MCF 10A (cell line): ENCODE measurements around the gene SH3D19. TPM values are rescaled to one million over a fixed set of nuclear protein-coding genes. Genes with fewer than 3 reads are reported as not detected.

ENCODE experiments used
- BruUV-seq: library from RNA; stranded (reverse); fragments of 400-500 nt; replicated peaks from 2 replicates; lab custom pipeline; 2021; lab: Mats Ljungman, UMichigan
- CTCF ChIA-PET: fragments of 300-600 bp; sonication (Branson Sonifier 250); formaldehyde crosslinking; extraction: SDS; loops from one replicate; lab custom pipeline; 2021; ENCODE audit warnings: antibody characterized with exemption, inconsistent platforms; lab: Yijun Ruan, JAX
- POLR2A ChIA-PET: fragments of 300-600, 350-650 bp; sonication (Branson Sonifier 250); formaldehyde crosslinking; extraction: SDS; loops from one replicate; lab custom pipeline; 2020; ENCODE audit warnings: antibody characterized with exemption, inconsistent platforms; lab: Yijun Ruan, JAX
- DNase-seq: peaks from one replicate; pipeline ENCODE4 v3.0.0-alpha.2; 2018; ENCODE audit not compliant: unreplicated experiment
- H3K27ac Mint-ChIP-seq: one replicate; pipeline ENCODE4 v1.8.0; 2022; ENCODE audit warnings: mild to moderate bottlenecking, low read depth, mixed read lengths; ENCODE audit not compliant: unreplicated experiment
- H3K27me3 Mint-ChIP-seq: one replicate; pipeline ENCODE4 v1.8.0; 2022; ENCODE audit warnings: mixed read lengths; ENCODE audit not compliant: insufficient read depth, unreplicated experiment
- H3K36me3 Mint-ChIP-seq: one replicate; pipeline ENCODE4 v1.8.0; 2022; ENCODE audit warnings: mild to moderate bottlenecking, moderate library complexity, mixed read lengths; ENCODE audit not compliant: insufficient read depth, unreplicated experiment
- H3K4me1 Mint-ChIP-seq: one replicate; pipeline ENCODE4 v1.8.0; 2022; ENCODE audit warnings: mixed read lengths; ENCODE audit not compliant: insufficient read depth, unreplicated experiment
- H3K4me3 Mint-ChIP-seq: one replicate; pipeline ENCODE4 v1.8.0; 2022; ENCODE audit warnings: mild to moderate bottlenecking, moderate library complexity, mixed read lengths; ENCODE audit not compliant: unreplicated experiment
- H3K9me3 Mint-ChIP-seq: one replicate; pipeline ENCODE4 v1.8.0; 2022; ENCODE audit warnings: mixed read lengths; ENCODE audit not compliant: unreplicated experiment
- intact Hi-C: fragments of 100-400 bp; cut with micrococcal nuclease; formaldehyde crosslinking; loops from 2 replicates; pipeline ENCODE4 v1.14.1; 2022
- total RNA-seq: library from RNA; stranded (reverse); gene quantifications from 2 replicates; pipeline ENCODE4 v1.2.3, GENCODE V29; 2022
- TF ChIP-seq, protein P1 (sequence below): fragments of 200-600 bp; IDR thresholded peaks from one replicate; pipeline ENCODE4 v1.8.0; 2022; ENCODE audit warnings: antibody characterized with exemption, mild to moderate bottlenecking; ENCODE audit not compliant: unreplicated experiment

SH3D19 gene
- total RNA-seq, 1 experiment from 2014 or later: 51.3 TPM

DNA sequence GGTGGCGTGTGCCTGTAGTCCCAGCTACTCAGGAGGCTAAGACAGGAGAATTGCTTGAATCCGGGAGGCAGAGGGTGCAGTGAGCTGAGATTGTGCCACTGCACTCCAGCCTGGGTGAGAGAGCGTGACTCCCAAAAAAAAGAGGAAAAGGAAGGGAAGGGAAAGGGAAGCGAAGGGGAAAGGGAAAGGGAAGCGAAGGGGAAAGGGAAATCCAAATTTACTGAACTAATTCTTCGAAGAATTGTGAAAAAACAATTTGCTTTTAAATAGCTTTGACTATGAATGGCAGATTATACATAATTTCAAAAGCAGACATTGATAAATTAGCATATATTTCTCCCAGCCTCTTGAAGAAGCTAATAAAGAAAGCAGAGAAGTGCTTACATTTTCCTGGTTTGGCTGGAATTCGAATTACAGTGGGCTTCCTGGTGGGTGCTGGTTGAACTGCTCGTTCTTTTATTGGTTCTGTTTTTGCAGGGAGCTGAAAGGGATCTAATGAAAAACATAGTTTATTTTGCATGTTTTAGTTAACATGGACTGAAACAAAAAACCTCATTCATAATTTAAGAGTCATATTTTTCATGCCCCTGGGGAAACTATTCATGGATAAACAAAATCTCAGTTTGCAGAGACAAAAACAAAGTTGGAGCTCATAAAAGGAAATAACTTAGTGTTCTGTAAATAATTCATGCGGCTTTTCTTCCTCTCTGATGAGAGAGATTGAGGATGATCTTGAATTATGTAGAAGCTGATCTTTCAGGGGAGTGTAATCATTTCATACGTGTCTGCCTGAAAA, 160.0 kb downstream of the SH3D19 start:
- no peak for DNase-seq
- H3K27me3 Mint-ChIP-seq: no peaks in the 10 kb centered on the region
- no peak overlapping the region for H3K27ac Mint-ChIP-seq
- H3K4me1 Mint-ChIP-seq: no peaks in the 10 kb centered on the region
- no TSS peak for BruUV-seq
- TF ChIP-seq, protein P1, sequence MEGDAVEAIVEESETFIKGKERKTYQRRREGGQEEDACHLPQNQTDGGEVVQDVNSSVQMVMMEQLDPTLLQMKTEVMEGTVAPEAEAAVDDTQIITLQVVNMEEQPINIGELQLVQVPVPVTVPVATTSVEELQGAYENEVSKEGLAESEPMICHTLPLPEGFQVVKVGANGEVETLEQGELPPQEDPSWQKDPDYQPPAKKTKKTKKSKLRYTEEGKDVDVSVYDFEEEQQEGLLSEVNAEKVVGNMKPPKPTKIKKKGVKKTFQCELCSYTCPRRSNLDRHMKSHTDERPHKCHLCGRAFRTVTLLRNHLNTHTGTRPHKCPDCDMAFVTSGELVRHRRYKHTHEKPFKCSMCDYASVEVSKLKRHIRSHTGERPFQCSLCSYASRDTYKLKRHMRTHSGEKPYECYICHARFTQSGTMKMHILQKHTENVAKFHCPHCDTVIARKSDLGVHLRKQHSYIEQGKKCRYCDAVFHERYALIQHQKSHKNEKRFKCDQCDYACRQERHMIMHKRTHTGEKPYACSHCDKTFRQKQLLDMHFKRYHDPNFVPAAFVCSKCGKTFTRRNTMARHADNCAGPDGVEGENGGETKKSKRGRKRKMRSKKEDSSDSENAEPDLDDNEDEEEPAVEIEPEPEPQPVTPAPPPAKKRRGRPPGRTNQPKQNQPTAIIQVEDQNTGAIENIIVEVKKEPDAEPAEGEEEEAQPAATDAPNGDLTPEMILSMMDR: no peak
- H3K9me3 Mint-ChIP-seq: no peaks in the 10 kb centered on the region
- intact Hi-C loops: no loop called here
- H3K36me3 Mint-ChIP-seq: peaks cover 54% of the 10 kb centered on the region
- ChIA-PET CTCF (interaction anchor here (0.6 kb wide), 1 partner anchor 230 kb away, joined by 4 read pairs; no protein-coding TSS in a partner anchor), POLR2A (interaction anchor here (1.2 to 1.3 kb wide), 3 partner anchors 8 to 135 kb away, joined by 3 read pairs; no protein-coding TSS in a partner anchor)
- H3K4me3 Mint-ChIP-seq: no peak overlapping the region

- peaks cover 43% of the 10 kb centered on the region for H3K36me3 Mint-ChIP-seq
- POLR2A ChIA-PET: interaction anchor here (1.2 kb wide), 1 partner anchor 42 kb away, joined by 3 read pairs; no protein-coding TSS in a partner anchor
- H3K27me3 Mint-ChIP-seq: no peaks in the 10 kb centered on the region
- H3K27ac Mint-ChIP-seq: no peak overlapping the region
- H3K4me3 Mint-ChIP-seq: no peak overlapping the region
- no peak for DNase-seq
- TF ChIP-seq, protein P1: no peak
- CTCF ChIA-PET: interaction anchor here (0.8 kb wide), 1 partner anchor 84 kb away, joined by 3 read pairs; no protein-coding TSS in a partner anchor
- BruUV-seq: no TSS peak
- H3K9me3 Mint-ChIP-seq: no peaks in the 10 kb centered on the region
- no peaks in the 10 kb centered on the region for H3K4me1 Mint-ChIP-seq
- intact Hi-C loops: no loop called here
Observed at GRCh38 chr4:151163855-151164254, 161.6 kb downstream of the SH3D19 start.

- DNase-seq: no peak
- BruUV-seq: no TSS peak
- no peaks in the 10 kb centered on the region for H3K27me3 Mint-ChIP-seq
- peaks cover 28% of the 10 kb centered on the region for H3K36me3 Mint-ChIP-seq
- no peak overlapping the region for H3K4me3 Mint-ChIP-seq
- no peak overlapping the region for H3K27ac Mint-ChIP-seq
- TF ChIP-seq, protein P1: no peak
- no peaks in the 10 kb centered on the region for H3K4me1 Mint-ChIP-seq
- POLR2A ChIA-PET: interaction anchor here (0.6 to 0.7 kb wide), 2 partner anchors 49 to 628 kb away, joined by 3 read pairs; no protein-coding TSS in a partner anchor
- no peaks in the 10 kb centered on the region for H3K9me3 Mint-ChIP-seq
- CTCF ChIA-PET: interaction anchor here (0.6 kb wide), 1 partner anchor 54 kb away, joined by 3 read pairs; no protein-coding TSS in a partner anchor
- intact Hi-C loops: no loop called here
Observed at GRCh38 chr4:151158979-151159378, 166.4 kb downstream of the SH3D19 start.

- DNase-seq: no peak
- Mint-ChIP-seq H3K4me3 (no peak overlapping the region), H3K4me1 (no peaks in the 10 kb centered on the region), H3K27me3 (no peaks in the 10 kb centered on the region), H3K36me3 (peaks cover 27% of the 10 kb centered on the region), H3K27ac (no peak overlapping the region), H3K9me3 (no peaks in the 10 kb centered on the region)
- intact Hi-C loops: no loop called here
- ChIA-PET CTCF (interaction anchor here (0.6 to 0.7 kb wide), 4 partner anchors 139 to 1926 kb away, joined by 3 to 5 read pairs (median 4); no protein-coding TSS in a partner anchor), POLR2A (no interaction called here)
- TF ChIP-seq, protein P1: no peak
- BruUV-seq: no TSS peak
Observed at GRCh38 chr4:151157543-151157942, 167.9 kb downstream of the SH3D19 start.
